Sigmoid colon (tissue), 4 donors: ENCODE data around the gene APOOL.

Experiments
- CTCF ChIP-seq, 4 experiments: fragments of 450-650 bp in 3 of 4; fragments of 200-600 bp in 1 of 4; IDR thresholded peaks; one replicate each; pipeline ENCODE4 v1.5.1; 2016 to 2019; ENCODE audit warnings: antibody characterized with exemption in 4 of 4, mild to moderate bottlenecking in 3 of 4, moderate library complexity in 2 of 4
- POLR2A ChIP-seq, 2 donors: fragments of 450-650 bp; IDR thresholded peaks; one replicate each; pipeline ENCODE4 v1.6.1; 2016; ENCODE audit warnings: antibody characterized with exemption in 2 of 2, mild to moderate bottlenecking in 2 of 2, moderate library complexity in 2 of 2
- POLR2AphosphoS5 ChIP-seq, 4 donors: sonication (generic); formaldehyde crosslinking; IDR thresholded peaks; one replicate each; pipeline ENCODE4 v1.6.1; 2017; ENCODE audit warnings: antibody characterized with exemption in 4 of 4

- no peak for TF ChIP-seq CTCF (IDR thresholded peaks at IDR 0.05)
- peak; percentile 22 to 63 (median 58) for TF ChIP-seq POLR2AphosphoS5 (IDR thresholded peaks at IDR 0.05)
- TF ChIP-seq POLR2A (IDR thresholded peaks at IDR 0.05), result no peak
Measured at GRCh38 chrX:85003655-85004244, at the start of gene APOOL.
